Activated CD8-positive, alpha-beta memory T cell treated with anti-CD3 and anti-CD28 coated beads, Interleukin-2, amount 50 U/mL, for 1 hour (primary cell): ENCODE measurements around the gene MRTFA.
"Not testable (repeated sequence)": the region's sequence is repeated elsewhere in the genome, so short reads cannot be mapped to it uniquely, and the experiment has no call there.

Experiments
- DNase-seq: peaks from one replicate; pipeline ENCODE4 v3.0.0-alpha.2; 2020; ENCODE audit errors: extremely low read depth

Gene MRTFA

GRCh38 chr22:40636380-40637182 lies at the start of gene MRTFA:
Gene MRTFA, minus strand, starts transcription at chr22:40636719.
- peak; percentile 99 for DNase-seq

- DNase-seq: no peak
Observed at GRCh38 chr22:40685406-40685805, 48.9 kb upstream of the MRTFA start.

- DNase-seq: no peak
Observed at GRCh38 chr22:40684728-40685127, 48.2 kb upstream of the MRTFA start.

GRCh38 chr22:40681451-40681850 lies 44.9 kb upstream of the MRTFA start:
- no peak for DNase-seq

GRCh38 chr22:40680819-40681183 lies 44.3 kb upstream of the MRTFA start:
- no peak for DNase-seq

- no peak for DNase-seq
Observed at GRCh38 chr22:40679964-40680818, 43.7 kb upstream of the MRTFA start.

- DNase-seq: no peak
Observed at GRCh38 chr22:40679249-40679963, 42.9 kb upstream of the MRTFA start, which contains the start of gene MCHR1. Gene MCHR1, plus strand, starts transcription at chr22:40679484. Its CDS starts 169 bp downstream, at chr22:40679653.

- DNase-seq: no peak
Observed at GRCh38 chr22:40678493-40679248, 42.2 kb upstream of the MRTFA start.

- DNase-seq: no peak
Observed at GRCh38 chr22:40676644-40677043, 40.1 kb upstream of the MRTFA start.

- not testable (repeated sequence) for DNase-seq
Observed at GRCh38 chr22:40676166-40676565, 39.6 kb upstream of the MRTFA start.

GRCh38 chr22:40674274-40674673 lies 37.8 kb upstream of the MRTFA start:
- no peak for DNase-seq

- no peak for DNase-seq
Observed at GRCh38 chr22:40673017-40673416, 36.5 kb upstream of the MRTFA start.

- DNase-seq: no peak
Observed at GRCh38 chr22:40671796-40672360, 35.4 kb upstream of the MRTFA start.

- no peak for DNase-seq
Observed at GRCh38 chr22:40671369-40671768, 34.9 kb upstream of the MRTFA start.

GRCh38 chr22:40670058-40670457 lies 33.5 kb upstream of the MRTFA start:
- DNase-seq: no peak

- no peak for DNase-seq
Observed at GRCh38 chr22:40668611-40669411, 32.3 kb upstream of the MRTFA start.

- no peak for DNase-seq
Observed at GRCh38 chr22:40666151-40666848, 29.8 kb upstream of the MRTFA start.

GRCh38 chr22:40665312-40665711 lies 28.8 kb upstream of the MRTFA start:
- DNase-seq: no peak

GRCh38 chr22:40661671-40662070 lies 25.2 kb upstream of the MRTFA start:
- DNase-seq: no peak

- no peak for DNase-seq
Observed at GRCh38 chr22:40660730-40661129, 24.2 kb upstream of the MRTFA start.
